Erythroblast (primary cell): ENCODE measurements around the gene C21orf58.
"Not testable (repeated sequence)": the region's sequence is repeated elsewhere in the genome, so short reads cannot be mapped to it uniquely, and the experiment has no call there.

Source experiments
- DNase-seq, 2 experiments: peaks; one replicate each; lab custom pipeline; 2025; lab: John Stamatoyannopoulos, UW
- GATA1 ChIP-seq: IDR thresholded peaks from 2 replicates; pipeline ENCODE4 v1.6.1; 2011; ENCODE audit warnings: low read depth, mild to moderate bottlenecking, control low read depth, low read length, moderate library complexity
- POLR2A ChIP-seq: IDR thresholded peaks from 2 replicates; pipeline ENCODE4 v1.6.1; 2011; ENCODE audit warnings: mild to moderate bottlenecking, low read length

Gene C21orf58

GRCh38 chr21:46323710-46324389 is at the start of gene C21orf58, which contains the start of gene PCNT:
Gene C21orf58 (minus strand): TSS chr21:46323870. CDS start chr21:46322738, 1,132 bp downstream.
Gene PCNT (plus strand): TSS chr21:46324156. CDS start chr21:46324229, 73 bp downstream.
- TF ChIP-seq POLR2A (peak; percentile 98), GATA1 (no peak)

GRCh38 chr21:46372947-46373346 is 49.3 kb upstream of the C21orf58 start:
- DNase-seq = not testable (repeated sequence)

More at GRCh38 chr21:46323710-46324389, at the start of gene C21orf58, which contains the start of gene PCNT:
- DNase-seq = peak; percentile 99 to 100

GRCh38 chr21:46372014-46372485 is 48.4 kb upstream of the C21orf58 start:
- TF ChIP-seq GATA1 (no peak), POLR2A (no peak)
- no peak for DNase-seq

GRCh38 chr21:46371204-46372013 is 47.7 kb upstream of the C21orf58 start:
- TF ChIP-seq POLR2A = no peak
- no peak for TF ChIP-seq GATA1
- DNase-seq = no peak

- no peak for DNase-seq
- TF ChIP-seq POLR2A (no peak), GATA1 (no peak)
These were observed 46.0 kb upstream of the C21orf58 start for GRCh38 chr21:46369520-46370235.

- DNase-seq = no peak
These were observed 45.0 kb upstream of the C21orf58 start for GRCh38 chr21:46368533-46369285.

GRCh38 chr21:46366966-46367365 is 43.3 kb upstream of the C21orf58 start:
- no peak for DNase-seq
- no peak for TF ChIP-seq GATA1

More at GRCh38 chr21:46368533-46369285, 45.0 kb upstream of the C21orf58 start:
- no peak for TF ChIP-seq POLR2A
- no peak for TF ChIP-seq GATA1

- TF ChIP-seq POLR2A (no peak), GATA1 (no peak)
- no peak for DNase-seq
These were observed 42.9 kb upstream of the C21orf58 start for GRCh38 chr21:46366561-46366960.

GRCh38 chr21:46366091-46366490 is 42.4 kb upstream of the C21orf58 start:
- no peak for DNase-seq
- no peak for TF ChIP-seq GATA1
- no peak for TF ChIP-seq POLR2A

GRCh38 chr21:46363698-46364097 is 40.0 kb upstream of the C21orf58 start:
- TF ChIP-seq POLR2A (no peak), GATA1 (no peak)
- no peak for DNase-seq

- DNase-seq = no peak
- TF ChIP-seq POLR2A = no peak
- no peak for TF ChIP-seq GATA1
These were observed 39.3 kb upstream of the C21orf58 start for GRCh38 chr21:46362946-46363345.

GRCh38 chr21:46361935-46362334 is 38.3 kb upstream of the C21orf58 start:
- DNase-seq = no peak
- TF ChIP-seq GATA1 = no peak
- TF ChIP-seq POLR2A = no peak

- TF ChIP-seq POLR2A = no peak
- TF ChIP-seq GATA1 = no peak
- no peak for DNase-seq
These were observed 37.5 kb upstream of the C21orf58 start for GRCh38 chr21:46361176-46361575.
